ENCODE measurements around the gene LRRC52.

LRRC52 gene

DNA sequence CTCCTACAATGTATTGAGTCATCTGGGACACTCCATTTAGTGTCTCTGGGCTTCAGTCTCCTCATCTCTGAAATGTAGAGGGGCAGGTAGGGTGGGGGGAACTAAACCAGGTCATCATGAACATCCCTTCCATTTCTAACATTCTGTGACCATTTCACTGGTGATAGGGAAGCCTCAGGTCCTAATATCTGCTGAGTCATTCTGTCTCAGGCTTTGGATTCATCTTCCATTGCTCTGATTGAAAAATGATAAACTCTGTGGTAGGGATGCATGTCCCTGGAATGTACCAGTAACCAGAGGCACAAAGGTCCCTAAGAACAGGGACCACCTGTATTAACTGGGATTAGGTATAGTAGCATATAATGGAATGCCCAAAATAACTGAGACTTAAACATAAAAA, 36.2 kb upstream of the LRRC52 start:
- Histone ChIP-seq H2BK12ac (ENCODE audit: low read length) (no peak overlapping the region), H3K4me3 (ENCODE audit: low read length in 2 of 2) (no peak overlapping the region), H3K18ac (ENCODE audit: low read length) (no peak overlapping the region), H2BK15ac (ENCODE audit: low read length) (no peak overlapping the region), H3K14ac (ENCODE audit: low read length) (no peak overlapping the region), H3K4me1 (ENCODE audit: control insufficient read depth in 2 of 2, insufficient read depth in 1 of 2, low read depth in 1 of 2, low read length in 2 of 2) (no peaks in the 10 kb centered on the region), H3K4me2 (ENCODE audit: insufficient read depth, low read length, poor library complexity, severe bottlenecking) (no peak overlapping the region), H3K27ac (replicated peaks; ENCODE audit: low read length) (no peak overlapping the region), H3K27me3 (ENCODE audit: control insufficient read depth in 3 of 3, insufficient read depth in 3 of 3, low read depth in 1 of 3, low read length in 3 of 3) (no peaks in the 10 kb centered on the region), H2AK5ac (ENCODE audit: low read depth, low read length) (no peak overlapping the region), H3K23ac (ENCODE audit: low read depth, low read length, poor library complexity) (no peak overlapping the region), H3K79me1 (ENCODE audit: low read depth, low read length) (no peaks in the 10 kb centered on the region), H3K9ac (ENCODE audit: low read depth, low read length, poor library complexity) (no peak overlapping the region), H3K9me3 (replicated peaks in 1 of 2; ENCODE audit: control insufficient read depth in 2 of 2, insufficient read depth in 1 of 2, low read depth in 1 of 2, low read length in 2 of 2) (no peaks in the 10 kb centered on the region), H4K8ac (ENCODE audit: low read depth, low read length) (no peak overlapping the region), H3K36me3 (replicated peaks in 1 of 2; ENCODE audit: control insufficient read depth in 2 of 2, insufficient read depth in 2 of 2, low read length in 2 of 2) (no peaks in the 10 kb centered on the region), H4K91ac (ENCODE audit: low read depth, low read length, poor library complexity) (no peak overlapping the region), H2AFZ (ENCODE audit: low read length) (no peak overlapping the region), H2BK5ac (ENCODE audit: low read length) (no peak overlapping the region), H3K4ac (ENCODE audit: low read length) (no peak overlapping the region), H2BK120ac (ENCODE audit: low read depth, low read length) (no peak overlapping the region)
- no peak for DNase-seq (ENCODE audit: low spot score)

DNA sequence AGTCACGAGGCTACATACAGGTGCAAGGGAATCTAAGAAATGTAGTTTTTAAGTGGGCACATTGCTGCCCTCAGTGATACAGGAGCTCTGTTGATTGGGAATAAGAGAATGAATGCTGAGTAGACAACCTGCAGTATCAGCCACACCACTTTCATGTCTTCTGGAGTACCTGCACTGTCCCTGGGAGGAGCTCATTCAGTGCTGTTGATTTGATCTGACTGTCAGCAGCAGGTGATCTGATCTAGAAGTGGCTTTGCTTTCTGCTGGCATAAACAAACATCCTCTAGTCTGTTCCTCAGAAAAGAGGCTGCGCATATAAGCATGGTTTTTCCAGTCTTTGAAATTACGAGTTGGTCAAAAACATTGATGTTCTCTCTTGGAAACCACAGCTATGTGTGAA, 35.5 kb upstream of the LRRC52 start:
- no peaks in the 10 kb centered on the region for H3K79me1 ChIP-seq (ENCODE audit: low read depth, low read length)
- H2BK15ac ChIP-seq (ENCODE audit: low read length), result no peak overlapping the region
- no peak overlapping the region for H4K8ac ChIP-seq (ENCODE audit: low read depth, low read length)
- no peak overlapping the region for H2BK120ac ChIP-seq (ENCODE audit: low read depth, low read length)
- H3K4me2 ChIP-seq (ENCODE audit: insufficient read depth, low read length, poor library complexity, severe bottlenecking), result no peak overlapping the region
- H3K9ac ChIP-seq (ENCODE audit: low read depth, low read length, poor library complexity), result no peak overlapping the region
- H3K27ac ChIP-seq (replicated peaks; ENCODE audit: low read length), result no peak overlapping the region
- no peaks in the 10 kb centered on the region for H3K9me3 ChIP-seq (replicated peaks in 1 of 2; ENCODE audit: control insufficient read depth in 2 of 2, insufficient read depth in 1 of 2, low read depth in 1 of 2, low read length in 2 of 2)
- peaks cover 0 to 1% of the 10 kb centered on the region in 2 donors for H3K4me1 ChIP-seq (ENCODE audit: control insufficient read depth in 2 of 2, insufficient read depth in 1 of 2, low read depth in 1 of 2, low read length in 2 of 2)
- no peak overlapping the region for H2BK5ac ChIP-seq (ENCODE audit: low read length)
- no peak overlapping the region for H4K91ac ChIP-seq (ENCODE audit: low read depth, low read length, poor library complexity)
- H3K23ac ChIP-seq (ENCODE audit: low read depth, low read length, poor library complexity), result no peak overlapping the region
- no peak overlapping the region for H3K18ac ChIP-seq (ENCODE audit: low read length)
- no peak overlapping the region for H2AFZ ChIP-seq (ENCODE audit: low read length)
- H3K27me3 ChIP-seq (ENCODE audit: control insufficient read depth in 3 of 3, insufficient read depth in 3 of 3, low read depth in 1 of 3, low read length in 3 of 3), result no peaks in the 10 kb centered on the region
- no CpG with 5 or more reads among the region's 3 CpGs for WGBS, 2 donors (ENCODE audit: extremely low coverage in 2 of 2, insufficient read length in 2 of 2, insufficient replicate concordance in 1 of 2)
- no peak overlapping the region for H3K4me3 ChIP-seq (ENCODE audit: low read length in 2 of 2)
- H2AK5ac ChIP-seq (ENCODE audit: low read depth, low read length), result no peak overlapping the region
- no peak for DNase-seq (ENCODE audit: low spot score)
- H3K14ac ChIP-seq (ENCODE audit: low read length), result no peak overlapping the region
- H3K4ac ChIP-seq (ENCODE audit: low read length), result no peak overlapping the region
- no peaks in the 10 kb centered on the region for H3K36me3 ChIP-seq (replicated peaks in 1 of 2; ENCODE audit: control insufficient read depth in 2 of 2, insufficient read depth in 2 of 2, low read length in 2 of 2)
- no peak overlapping the region for H2BK12ac ChIP-seq (ENCODE audit: low read length)

DNA sequence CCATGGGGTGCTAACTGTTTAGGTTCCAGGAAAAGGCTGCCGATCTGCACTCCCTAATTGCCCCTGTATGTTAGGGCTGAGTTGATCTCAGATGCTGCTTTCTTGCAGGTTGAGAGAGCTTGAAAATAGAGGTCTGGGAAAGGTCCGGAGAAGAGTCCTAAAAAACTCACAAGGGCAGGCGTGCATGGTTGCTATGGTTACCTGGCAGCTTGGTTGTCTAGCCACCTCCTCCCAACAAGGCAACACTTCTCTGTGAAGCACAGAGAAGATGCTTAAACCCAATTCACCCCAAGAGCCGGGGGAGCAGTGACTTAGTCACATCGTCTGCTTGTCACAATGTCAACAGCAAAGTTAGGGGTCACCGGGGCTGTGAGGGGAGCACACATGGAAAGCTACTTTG, 31.0 kb upstream of the LRRC52 start:
- no peak overlapping the region for H2AFZ ChIP-seq (ENCODE audit: low read length)
- H3K14ac ChIP-seq (ENCODE audit: low read length), result no peak overlapping the region
- no peak overlapping the region for H4K8ac ChIP-seq (ENCODE audit: low read depth, low read length)
- whole genome bisulfite sequencing, 2 donors (ENCODE audit: extremely low coverage in 2 of 2, insufficient read length in 2 of 2, insufficient replicate concordance in 1 of 2), result no CpG with 5 or more reads among the region's 6 CpGs
- H3K23ac ChIP-seq (ENCODE audit: low read depth, low read length, poor library complexity), result no peak overlapping the region
- no peaks in the 10 kb centered on the region for H3K79me1 ChIP-seq (ENCODE audit: low read depth, low read length)
- H3K4me3 ChIP-seq (ENCODE audit: low read length in 2 of 2), result no peak overlapping the region
- H3K4ac ChIP-seq (ENCODE audit: low read length), result no peak overlapping the region
- H3K4me2 ChIP-seq (ENCODE audit: insufficient read depth, low read length, poor library complexity, severe bottlenecking), result no peak overlapping the region
- no peaks in the 10 kb centered on the region for H3K36me3 ChIP-seq (replicated peaks in 1 of 2; ENCODE audit: control insufficient read depth in 2 of 2, insufficient read depth in 2 of 2, low read length in 2 of 2)
- no peak overlapping the region for H2BK5ac ChIP-seq (ENCODE audit: low read length)
- DNase-seq (ENCODE audit: low spot score), result no peak
- H3K27ac ChIP-seq (replicated peaks; ENCODE audit: low read length), result no peak overlapping the region
- no peak overlapping the region for H3K9ac ChIP-seq (ENCODE audit: low read depth, low read length, poor library complexity)
- no peak overlapping the region for H2BK12ac ChIP-seq (ENCODE audit: low read length)
- H3K9me3 ChIP-seq (replicated peaks in 1 of 2; ENCODE audit: control insufficient read depth in 2 of 2, insufficient read depth in 1 of 2, low read depth in 1 of 2, low read length in 2 of 2), result no peaks in the 10 kb centered on the region
- no peak overlapping the region for H4K91ac ChIP-seq (ENCODE audit: low read depth, low read length, poor library complexity)
- H2BK120ac ChIP-seq (ENCODE audit: low read depth, low read length), result no peak overlapping the region
- H3K18ac ChIP-seq (ENCODE audit: low read length), result no peak overlapping the region
- H2AK5ac ChIP-seq (ENCODE audit: low read depth, low read length), result no peak overlapping the region
- no peak overlapping the region for H2BK15ac ChIP-seq (ENCODE audit: low read length)
- no peaks in the 10 kb centered on the region for H3K27me3 ChIP-seq (ENCODE audit: control insufficient read depth in 3 of 3, insufficient read depth in 3 of 3, low read depth in 1 of 3, low read length in 3 of 3)
- H3K4me1 ChIP-seq (ENCODE audit: control insufficient read depth in 2 of 2, insufficient read depth in 1 of 2, low read depth in 1 of 2, low read length in 2 of 2), result peaks cover 0 to 1% of the 10 kb centered on the region in 2 donors

DNA sequence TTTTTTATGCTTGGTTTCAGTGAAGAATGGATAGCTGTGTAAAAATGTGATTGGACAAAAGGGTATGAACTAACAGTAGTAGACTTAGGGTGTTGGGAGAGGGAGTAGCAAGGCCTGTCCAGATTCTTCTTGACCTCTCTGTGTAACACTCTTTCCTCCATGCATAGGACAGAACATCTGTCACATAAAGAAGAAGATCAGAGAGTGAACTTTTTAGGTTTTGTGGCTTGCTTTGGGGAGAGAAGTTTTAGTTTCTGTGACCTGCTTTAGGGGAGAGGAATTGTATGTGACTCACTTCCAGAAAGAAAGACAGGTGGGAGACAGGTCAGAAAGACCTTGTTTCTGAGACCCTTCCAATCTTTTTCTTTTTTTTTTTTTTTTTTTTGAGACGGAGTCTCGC, 27.3 kb upstream of the LRRC52 start:
- H3K23ac ChIP-seq (ENCODE audit: low read depth, low read length, poor library complexity), result no peak overlapping the region
- H2BK15ac ChIP-seq (ENCODE audit: low read length), result no peak overlapping the region
- no peak overlapping the region for H2AFZ ChIP-seq (ENCODE audit: low read length)
- no peak overlapping the region for H2BK5ac ChIP-seq (ENCODE audit: low read length)
- H3K9me3 ChIP-seq (replicated peaks in 1 of 2; ENCODE audit: control insufficient read depth in 2 of 2, insufficient read depth in 1 of 2, low read depth in 1 of 2, low read length in 2 of 2), result no peaks in the 10 kb centered on the region
- H3K18ac ChIP-seq (ENCODE audit: low read length), result no peak overlapping the region
- H2AK5ac ChIP-seq (ENCODE audit: low read depth, low read length), result no peak overlapping the region
- no peak overlapping the region for H4K91ac ChIP-seq (ENCODE audit: low read depth, low read length, poor library complexity)
- H2BK12ac ChIP-seq (ENCODE audit: low read length), result no peak overlapping the region
- DNase-seq (ENCODE audit: low spot score), result no peak
- H3K79me1 ChIP-seq (ENCODE audit: low read depth, low read length), result no peaks in the 10 kb centered on the region
- no peak overlapping the region for H3K4me3 ChIP-seq (ENCODE audit: low read length in 2 of 2)
- H3K4me2 ChIP-seq (ENCODE audit: insufficient read depth, low read length, poor library complexity, severe bottlenecking), result no peak overlapping the region
- no peak overlapping the region for H4K8ac ChIP-seq (ENCODE audit: low read depth, low read length)
- no peak overlapping the region for H2BK120ac ChIP-seq (ENCODE audit: low read depth, low read length)
- no CpG with 5 or more reads among the region's 2 CpGs for WGBS, 2 donors (ENCODE audit: extremely low coverage in 2 of 2, insufficient read length in 2 of 2, insufficient replicate concordance in 1 of 2)
- no peaks in the 10 kb centered on the region for H3K27me3 ChIP-seq (ENCODE audit: control insufficient read depth in 3 of 3, insufficient read depth in 3 of 3, low read depth in 1 of 3, low read length in 3 of 3)
- no peaks in the 10 kb centered on the region for H3K36me3 ChIP-seq (replicated peaks in 1 of 2; ENCODE audit: control insufficient read depth in 2 of 2, insufficient read depth in 2 of 2, low read length in 2 of 2)
- H3K4ac ChIP-seq (ENCODE audit: low read length), result no peak overlapping the region
- no peak overlapping the region for H3K14ac ChIP-seq (ENCODE audit: low read length)
- H3K4me1 ChIP-seq (ENCODE audit: control insufficient read depth in 2 of 2, insufficient read depth in 1 of 2, low read depth in 1 of 2, low read length in 2 of 2), result peaks cover 0 to 1% of the 10 kb centered on the region in 2 donors
- no peak overlapping the region for H3K9ac ChIP-seq (ENCODE audit: low read depth, low read length, poor library complexity)
- H3K27ac ChIP-seq (replicated peaks; ENCODE audit: low read length), result no peak overlapping the region

All from neuronal stem cell (in vitro differentiated cells).